Fibroblast of the conjunctiva (primary cell): ENCODE data around the gene OTULIN.

Experiments
- DNase-seq: peaks from one replicate; pipeline ENCODE4 v3.0.0-alpha.2; 2010; ENCODE audit warnings: low read depth

Gene OTULIN

DNA sequence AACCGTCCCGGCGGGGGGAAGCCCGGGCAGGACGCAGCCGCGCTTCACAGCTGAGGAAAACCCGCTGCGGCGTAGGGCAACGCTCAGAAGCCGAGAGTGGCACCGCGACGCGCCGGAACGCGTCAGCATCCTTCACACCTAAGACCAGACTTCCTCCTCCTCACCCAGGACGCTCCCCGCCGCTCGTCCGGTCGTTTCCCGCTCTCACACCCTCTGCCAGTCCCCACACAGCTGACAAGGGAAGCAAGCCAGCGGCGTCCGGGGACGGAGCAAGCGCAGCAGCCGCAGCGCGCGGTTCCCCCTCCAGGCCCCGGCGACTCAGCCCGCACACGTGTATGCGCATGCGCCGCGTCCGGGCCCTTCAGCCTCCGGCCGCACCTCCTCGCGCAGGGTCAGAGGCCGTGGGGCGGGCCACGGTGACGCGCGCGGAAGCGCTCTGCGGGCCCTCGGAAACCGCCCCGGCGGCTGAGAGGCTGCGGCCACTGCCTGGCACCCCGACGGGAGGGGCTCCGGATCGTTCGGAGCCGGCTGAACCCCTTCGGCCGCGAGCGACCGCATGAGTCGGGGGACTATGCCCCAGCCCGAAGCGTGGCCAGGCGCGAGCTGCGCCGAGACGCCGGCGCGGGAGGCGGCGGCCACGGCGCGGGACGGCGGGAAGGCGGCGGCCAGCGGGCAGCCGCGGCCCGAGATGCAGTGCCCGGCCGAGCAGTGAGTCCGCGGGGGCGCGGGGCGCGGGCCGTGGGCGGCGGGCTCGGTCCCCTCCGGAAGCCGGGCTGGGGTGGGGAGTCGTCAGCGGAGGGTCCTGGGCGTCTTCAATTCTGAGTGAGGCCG is at the start of gene OTULIN:
Gene OTULIN, plus strand, starts transcription at position 449 of the 831 bp plus-strand sequence. Its CDS starts 108 bp downstream, at position 557.
- peak; percentile 85 for DNase-seq

DNA sequence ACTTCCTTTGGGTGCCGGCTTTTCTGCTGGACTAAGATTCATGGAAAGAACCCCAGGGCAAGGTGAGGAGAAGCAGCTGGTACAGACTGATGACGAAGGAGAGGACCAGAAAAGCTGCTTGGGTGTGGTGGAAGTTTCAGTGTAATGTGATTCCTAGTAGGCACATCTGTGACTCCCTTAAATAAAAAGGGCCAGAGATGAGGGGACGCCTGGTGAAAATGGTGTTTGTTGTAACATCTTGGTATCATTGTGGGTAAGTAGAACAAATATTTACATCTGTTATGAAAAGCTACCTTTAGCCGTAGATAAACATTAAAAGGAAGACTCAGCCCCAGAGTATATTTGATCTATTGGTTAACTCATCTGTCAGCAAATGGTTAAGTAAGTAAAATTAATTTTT is 49.2 kb upstream of the OTULIN start:
- DNase-seq, result no peak

DNA sequence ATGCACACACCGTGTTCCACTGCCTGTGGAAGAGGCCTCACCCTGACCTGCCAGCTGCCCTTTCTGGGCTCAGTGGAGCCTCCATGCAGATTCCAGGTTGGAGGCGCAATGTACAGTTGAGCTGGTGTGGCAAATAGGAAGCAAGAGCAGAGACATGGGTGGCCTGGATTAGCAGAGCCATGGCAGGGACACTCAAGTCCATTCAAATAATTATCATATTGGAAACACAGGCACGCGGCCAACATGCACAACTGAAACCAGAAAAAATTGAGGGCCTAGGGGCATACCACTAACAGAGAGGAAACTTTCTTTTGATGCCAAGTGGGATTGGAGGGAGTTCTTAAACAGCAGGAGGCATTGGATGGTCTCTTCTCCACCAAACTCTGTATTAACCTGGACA is 47.1 kb upstream of the OTULIN start:
- no peak for DNase-seq

- no peak for DNase-seq
Measured at GRCh38 chr5:14627270-14627669, 37.2 kb upstream of the OTULIN start.

- peak; percentile 10 for DNase-seq
Measured at GRCh38 chr5:14628346-14628745, 36.2 kb upstream of the OTULIN start.

DNA sequence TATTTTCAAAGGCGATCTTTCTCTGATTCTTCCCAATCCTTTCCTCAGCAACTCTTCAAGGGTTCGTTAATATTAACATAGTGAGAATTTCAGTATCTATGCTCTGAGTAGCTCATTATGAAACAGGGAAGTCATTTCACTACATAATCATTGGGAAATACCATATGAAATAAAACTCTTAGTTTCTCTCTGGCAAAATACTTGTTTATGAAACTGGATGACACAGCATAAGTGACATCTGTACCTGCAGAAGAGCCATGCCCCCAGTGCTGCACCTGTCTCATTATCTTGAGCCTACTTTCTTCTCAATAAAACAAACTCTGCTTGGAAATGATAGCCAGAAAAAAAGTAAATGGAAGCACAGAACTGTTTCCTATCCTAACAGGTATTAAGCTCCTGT is 33.8 kb upstream of the OTULIN start:
- DNase-seq, result no peak

DNA sequence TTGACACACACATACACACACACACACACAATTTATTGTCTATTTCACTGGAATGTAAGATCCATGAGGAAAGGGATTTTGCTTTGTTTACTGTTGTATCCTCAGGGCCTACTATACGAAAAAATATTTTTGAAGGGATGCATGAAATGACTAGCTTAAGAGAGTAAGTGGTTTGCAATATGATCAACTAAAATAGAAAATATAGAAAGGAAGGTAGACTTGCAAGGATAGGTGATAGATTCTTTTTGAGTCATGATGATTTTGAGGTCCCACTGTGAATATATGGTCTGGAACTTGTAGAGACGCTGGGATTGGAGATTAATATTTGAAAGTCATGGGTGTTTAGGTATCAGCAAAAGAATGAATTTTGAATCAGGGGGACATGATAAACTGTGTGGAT is 28.9 kb upstream of the OTULIN start:
- DNase-seq, result no peak

DNA sequence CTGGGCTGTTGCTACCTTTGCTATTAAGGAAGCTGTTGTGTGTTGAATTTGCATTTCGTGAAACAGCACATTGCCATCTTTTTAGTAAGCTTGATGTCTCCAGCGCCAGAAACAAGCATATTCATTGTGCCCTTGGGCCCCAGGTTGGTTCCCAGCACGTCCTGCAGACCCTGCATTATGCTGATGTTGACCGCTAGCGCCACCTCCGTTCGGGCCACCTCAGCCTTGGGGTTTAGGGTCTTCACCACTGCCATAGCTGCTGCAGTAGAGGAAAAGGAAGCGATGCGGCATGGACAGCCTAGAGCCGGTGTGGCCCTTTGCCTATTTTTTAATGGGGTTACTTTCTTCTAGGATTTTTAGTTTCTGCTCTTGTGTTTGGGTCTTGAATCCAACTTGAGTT is 23.8 kb upstream of the OTULIN start:
- DNase-seq, result no peak

- no peak for DNase-seq
Measured at GRCh38 chr5:14644623-14645237, 19.8 kb upstream of the OTULIN start.

DNA sequence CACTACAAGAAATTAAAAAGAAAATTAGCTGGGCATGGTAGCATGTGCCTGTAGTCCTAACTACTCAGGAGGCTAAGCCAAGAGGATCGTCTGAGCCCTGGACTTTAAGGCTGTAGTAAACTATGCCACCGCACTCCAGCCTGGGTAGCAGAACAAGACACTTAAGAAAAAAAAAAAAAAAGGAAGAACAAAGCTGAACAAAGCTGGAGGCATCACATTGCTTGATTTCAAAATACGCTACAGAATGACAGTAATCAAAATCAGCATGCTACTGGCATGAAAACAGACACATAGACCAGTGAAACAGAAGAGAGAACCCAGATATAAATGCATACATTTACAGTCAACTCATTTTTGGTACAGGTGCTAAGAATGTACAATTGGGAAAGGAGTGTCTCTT is 14.5 kb upstream of the OTULIN start:
- no peak for DNase-seq

DNA sequence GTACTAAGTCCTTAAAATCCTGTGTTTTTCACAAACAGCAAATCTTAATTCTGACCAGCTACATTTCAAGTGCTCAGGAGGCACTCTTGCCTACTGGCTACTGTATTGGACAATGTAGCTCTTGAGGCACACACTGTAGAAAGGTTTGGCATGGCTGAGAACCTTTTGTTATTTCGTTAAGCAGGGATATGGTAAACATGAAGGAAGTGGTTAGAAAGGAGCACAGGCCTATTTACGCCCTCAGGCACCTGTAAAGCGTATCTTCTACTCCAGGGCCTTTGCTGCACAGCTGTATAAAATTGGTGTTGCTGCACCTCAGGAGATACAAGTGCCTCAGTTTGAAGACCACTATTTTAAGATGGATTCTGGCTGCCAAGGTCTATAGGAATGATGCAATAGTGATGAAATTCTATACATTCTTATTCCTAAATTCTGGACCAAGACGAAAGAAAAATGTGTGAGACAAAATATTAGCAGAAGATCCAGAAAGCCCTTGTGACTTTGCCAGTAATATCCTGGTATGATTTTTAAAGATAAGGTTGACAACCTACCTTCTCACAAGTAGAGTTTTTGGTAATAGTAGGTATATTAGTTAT is 9.3 kb upstream of the OTULIN start:
- DNase-seq, result no peak

DNA sequence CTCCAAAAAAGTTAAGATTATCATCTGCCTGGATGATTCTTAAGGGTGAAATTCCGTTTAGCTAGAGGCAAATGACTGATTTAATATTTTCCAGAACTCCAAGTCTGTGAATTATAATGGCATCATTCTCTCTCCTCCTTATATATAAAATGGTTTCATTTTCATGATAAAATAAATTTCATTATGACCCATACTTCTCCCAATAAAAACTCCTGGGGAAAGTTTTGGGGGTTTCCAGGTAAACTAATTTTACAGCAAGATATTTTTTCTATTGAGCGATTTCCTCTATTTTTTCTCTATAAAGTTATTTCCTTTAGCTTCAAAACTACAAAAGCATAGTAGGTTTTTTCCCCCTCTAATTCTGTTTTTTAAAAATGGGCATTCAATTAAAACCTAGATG is 7.6 kb upstream of the OTULIN start:
- DNase-seq, result no peak

DNA sequence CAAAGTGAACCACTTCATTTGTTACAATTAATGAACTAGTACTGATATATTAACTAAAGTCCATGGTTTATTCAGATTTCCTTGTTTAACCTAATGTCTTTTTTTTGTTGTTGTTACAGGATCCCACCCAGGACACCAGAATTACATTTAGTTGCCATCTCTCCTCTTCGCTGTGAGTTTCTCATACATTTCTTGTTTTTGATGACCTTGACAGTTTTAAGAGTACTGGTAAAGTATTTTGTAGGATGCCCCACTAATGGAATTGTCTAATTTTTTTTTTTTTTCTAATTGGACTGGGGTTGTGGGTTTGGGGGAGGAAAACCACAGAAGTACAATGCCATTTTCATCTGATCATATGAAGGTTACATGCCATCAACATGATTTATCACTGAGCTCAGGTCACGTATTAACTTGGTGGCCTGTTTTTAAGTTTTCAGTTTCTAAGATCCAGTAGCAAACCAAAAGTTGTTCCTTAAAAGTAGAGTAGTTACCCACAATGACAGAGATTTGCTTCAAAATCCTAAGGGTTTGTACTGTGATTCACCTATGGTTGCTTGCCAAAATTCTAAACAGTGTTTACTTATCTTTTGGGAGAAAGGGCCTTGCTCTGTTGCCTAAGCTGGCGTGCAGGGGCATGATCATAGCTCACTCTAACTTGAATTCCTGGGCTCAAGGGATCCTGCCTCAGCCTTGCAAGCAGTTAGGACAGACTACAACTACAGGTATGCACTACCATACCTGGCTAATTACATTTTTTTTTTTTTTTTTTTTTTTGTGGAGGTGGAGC is 4.5 kb upstream of the OTULIN start:
- DNase-seq, result peak; percentile 28

DNA sequence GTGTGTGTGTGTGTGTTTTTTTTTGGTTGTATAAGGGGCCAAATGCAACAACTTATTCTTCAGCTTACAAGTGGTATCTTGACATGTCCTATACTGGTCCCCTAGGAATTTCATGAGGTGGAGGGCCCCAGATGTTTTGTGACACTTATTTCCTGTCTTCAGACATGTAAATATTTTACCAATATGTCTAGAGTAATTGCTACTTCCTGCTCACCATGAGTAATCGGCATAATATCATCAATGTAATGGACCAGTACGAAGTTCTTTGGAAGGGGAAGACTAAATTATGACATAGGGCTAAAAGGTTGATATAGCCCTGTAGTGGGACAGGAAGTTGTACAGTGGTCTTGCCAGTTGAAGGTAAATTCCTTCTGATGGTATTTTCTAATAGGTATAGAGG is 3.7 kb upstream of the OTULIN start:
- DNase-seq, result no peak

GRCh38 chr5:14662721-14663260 is 1.7 kb upstream of the OTULIN start:
- no peak for DNase-seq

DNA sequence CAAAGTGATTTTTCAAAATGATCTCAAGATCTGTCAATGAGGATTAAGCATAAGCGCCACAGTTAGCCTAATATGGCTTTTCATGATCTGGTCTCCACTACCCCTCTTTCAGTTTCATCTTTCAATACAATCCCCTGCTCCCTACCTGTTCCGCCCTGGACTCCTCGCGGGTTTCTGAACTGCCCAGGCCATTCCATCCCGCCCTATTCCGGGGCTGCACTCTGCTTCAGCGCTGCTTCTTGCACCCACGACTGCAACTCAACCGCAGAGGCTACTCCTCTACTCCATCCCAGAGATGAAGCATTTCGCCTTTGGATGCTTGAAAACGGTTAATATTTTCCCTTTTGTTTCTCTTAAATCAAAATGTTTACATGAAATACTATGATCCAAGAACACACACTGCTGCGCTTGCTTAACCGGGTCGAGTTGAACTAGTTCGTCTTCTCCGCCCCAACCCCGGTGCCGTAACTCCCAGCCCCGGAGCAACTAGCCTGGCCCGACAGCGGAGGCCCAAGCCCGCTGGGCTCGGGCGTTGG is 716 bp upstream of the OTULIN start:
- no peak for DNase-seq

DNA sequence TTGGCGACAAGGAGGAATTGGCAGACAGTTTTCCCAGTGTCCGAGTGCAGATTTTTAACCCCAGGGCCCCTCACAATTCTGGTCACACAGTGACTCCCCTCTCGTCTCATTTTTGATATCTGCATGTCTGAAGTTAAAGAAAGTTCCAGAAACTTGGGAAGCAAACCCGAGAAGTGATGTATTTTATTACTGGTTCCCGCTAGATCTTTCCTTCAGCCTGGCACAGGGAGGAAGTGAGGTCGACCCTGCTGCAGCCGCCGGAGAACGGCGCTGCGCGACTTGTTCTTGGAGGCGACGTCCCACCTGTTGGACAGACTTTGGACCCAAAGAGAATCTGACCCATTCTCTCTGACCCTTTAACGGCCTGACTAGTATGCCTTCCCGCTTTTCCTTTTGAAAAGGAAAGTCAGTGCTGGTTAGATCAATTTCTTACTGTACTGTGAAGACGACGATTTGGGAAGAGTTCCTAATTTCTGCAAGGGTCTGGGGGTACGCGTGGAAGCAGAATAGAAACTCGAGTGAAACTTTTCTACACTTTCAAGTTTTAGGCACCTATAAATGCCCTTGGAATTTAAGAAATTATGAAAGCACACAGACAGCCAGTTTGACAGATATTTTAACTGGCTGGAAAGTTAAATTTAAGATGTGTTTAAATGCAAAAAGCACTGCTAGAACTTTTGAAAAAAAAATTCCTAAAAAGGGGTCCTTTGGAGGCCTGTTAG is 744 bp downstream of the OTULIN start:
- DNase-seq, result no peak

GRCh38 chr5:14665949-14666348 is 1.4 kb downstream of the OTULIN start:
- DNase-seq, result no peak

GRCh38 chr5:14666357-14666756 is 1.8 kb downstream of the OTULIN start:
- DNase-seq, result no peak

DNA sequence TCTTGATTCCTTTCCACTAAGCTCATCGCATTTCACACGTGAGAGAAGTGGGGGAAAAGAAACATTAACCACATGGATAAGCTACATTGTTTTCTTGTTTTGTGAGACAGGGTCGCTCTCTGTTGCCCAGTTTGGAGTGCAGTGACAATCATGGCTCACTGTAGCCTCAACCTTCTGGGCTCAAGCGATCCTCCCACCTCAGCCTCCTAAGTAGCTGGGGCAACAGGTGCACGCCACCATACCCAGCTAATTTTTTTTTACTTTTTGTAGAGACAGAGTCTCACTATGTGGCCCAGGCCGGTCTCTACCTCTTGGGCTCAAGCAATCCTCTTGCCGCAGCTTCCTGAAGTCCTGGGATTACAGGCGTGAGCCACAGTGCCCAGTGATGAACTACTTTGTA is 2.8 kb downstream of the OTULIN start:
- DNase-seq, result no peak

- no peak for DNase-seq
Measured at GRCh38 chr5:14667770-14668169, 3.3 kb downstream of the OTULIN start.
